HG03159 (cell line): ENCODE measurements around the gene BAZ2B.

Source experiments
- ATAC-seq: cut with Tn5 transposase; IDR thresholded peaks from one replicate; pipeline ENCODE4 v1.9.1; 2021; ENCODE audit warnings: mild to moderate bottlenecking, moderate library complexity; ENCODE audit not compliant: unreplicated experiment

The BAZ2B gene

DNA sequence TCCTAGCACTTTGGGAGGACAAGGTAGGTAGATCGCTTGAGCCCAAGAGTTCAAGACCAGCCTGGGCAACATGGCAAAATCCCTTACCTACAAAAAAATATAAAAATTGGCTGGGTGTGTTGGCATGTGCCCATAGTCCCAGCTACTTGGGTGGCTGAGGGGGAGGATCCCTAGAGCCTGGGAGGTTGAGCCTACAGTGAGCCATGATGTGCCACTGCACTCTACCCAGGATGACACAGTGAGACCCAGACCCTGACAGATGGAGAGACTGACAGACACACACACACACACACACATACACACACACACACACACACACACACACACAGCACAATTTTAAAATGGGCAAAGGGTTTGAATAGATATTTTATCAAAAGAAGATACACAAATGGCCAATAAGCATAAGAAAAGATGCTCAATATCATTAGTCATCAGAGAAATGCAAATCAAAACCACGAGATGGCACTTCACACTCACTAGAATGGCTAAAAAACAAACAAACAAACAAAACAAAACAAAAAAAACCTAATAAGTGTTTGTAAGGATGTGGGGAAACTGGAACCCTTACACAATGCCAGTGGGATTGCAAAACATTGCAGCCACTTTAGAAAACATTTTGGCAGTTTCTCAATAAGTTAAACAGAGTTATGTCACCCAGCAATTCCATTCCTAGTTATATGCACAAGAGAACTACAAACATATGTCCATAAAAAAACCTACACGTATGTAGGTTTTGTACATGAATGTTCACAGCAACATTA lies 42.3 kb downstream of the BAZ2B start:
- ATAC-seq, result no peak

DNA sequence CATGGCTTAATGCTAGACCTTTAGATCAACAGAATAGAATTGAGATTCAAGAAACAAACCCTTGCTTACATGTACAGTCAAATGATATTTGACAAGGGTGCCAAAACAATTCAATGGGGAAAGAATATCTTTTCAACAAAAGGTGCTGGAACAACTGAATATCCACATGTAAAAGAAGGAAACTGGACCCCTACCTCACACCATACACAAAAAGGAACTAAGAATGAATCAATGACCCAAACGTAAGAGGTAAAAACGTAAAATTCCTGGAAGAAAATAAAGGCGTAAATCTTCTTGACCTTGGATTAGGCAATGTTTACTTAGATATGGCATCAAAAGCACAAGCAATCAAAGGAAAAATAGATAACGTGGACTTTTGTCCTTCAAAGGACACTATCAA lies 43.1 kb downstream of the BAZ2B start:
- no peak for ATAC-seq

DNA sequence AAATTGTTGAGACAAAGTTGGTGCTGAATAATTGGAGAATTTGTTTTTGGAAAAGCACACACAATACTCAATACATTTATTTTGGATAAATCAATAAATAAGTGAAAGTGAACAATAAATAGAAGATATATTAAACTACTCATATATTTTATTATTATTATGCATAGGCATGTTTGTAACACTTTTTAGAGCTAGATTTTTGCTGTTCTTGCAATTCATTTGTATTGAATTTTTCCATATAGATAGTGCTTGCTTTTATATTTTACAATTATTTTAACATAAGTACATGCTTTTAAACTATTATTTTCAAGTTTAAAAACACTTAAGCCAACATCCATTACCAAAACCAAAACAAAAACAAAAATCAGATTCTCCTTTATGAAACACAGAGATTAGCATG lies 43.9 kb downstream of the BAZ2B start:
- ATAC-seq, result no peak

DNA sequence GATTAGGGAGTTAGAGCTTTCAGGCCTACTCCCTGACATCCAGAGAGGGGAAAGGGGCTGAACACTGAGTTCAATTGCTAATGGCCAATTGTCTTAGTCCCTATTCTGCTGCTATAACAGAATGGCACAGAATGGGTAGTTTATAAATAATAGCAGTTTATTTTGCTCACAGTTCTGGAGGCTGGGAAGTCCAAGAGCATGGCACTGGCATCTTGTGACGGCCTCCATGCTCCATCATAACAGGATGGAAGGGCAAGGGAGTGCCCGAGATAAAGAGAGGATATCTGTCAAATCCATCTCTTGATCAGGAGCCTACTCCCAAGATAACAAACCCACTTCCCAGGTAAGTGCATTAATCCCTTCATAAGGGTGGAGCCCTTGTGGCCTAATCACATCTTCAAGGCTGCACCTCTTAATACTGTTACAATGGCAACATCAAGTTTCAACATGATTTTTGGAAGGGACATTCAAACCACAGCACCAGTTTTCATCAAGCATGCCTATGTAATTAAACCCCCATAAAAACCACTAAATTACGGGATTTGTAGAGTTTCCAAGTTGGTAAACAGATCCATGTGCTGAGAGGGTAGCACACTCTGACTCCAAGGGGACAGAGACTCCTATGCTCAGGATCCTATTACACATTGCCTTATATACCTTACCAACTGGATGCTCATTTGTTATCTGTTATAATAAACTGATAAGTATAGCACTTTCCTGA lies 44.6 kb downstream of the BAZ2B start:
- no peak for ATAC-seq

DNA sequence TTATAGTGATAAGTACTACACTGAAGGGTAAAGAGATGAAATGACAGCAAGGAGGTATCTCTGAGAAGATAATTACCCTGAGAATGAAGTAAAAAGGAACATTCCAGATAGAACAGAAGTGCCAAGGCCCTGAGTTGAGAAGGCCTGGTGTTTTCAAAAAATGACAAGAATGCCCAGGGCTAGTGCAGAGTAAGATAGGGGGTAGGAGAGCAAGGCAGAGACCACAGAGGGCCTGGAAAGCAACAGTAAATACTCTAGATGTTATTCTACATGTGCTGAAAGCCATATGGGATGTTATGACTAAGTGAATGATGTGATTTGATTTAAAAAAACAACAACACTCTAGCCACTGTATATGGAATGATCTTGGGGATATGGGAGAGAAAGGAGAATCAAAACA lies 52.3 kb downstream of the BAZ2B start:
- ATAC-seq, result no peak

DNA sequence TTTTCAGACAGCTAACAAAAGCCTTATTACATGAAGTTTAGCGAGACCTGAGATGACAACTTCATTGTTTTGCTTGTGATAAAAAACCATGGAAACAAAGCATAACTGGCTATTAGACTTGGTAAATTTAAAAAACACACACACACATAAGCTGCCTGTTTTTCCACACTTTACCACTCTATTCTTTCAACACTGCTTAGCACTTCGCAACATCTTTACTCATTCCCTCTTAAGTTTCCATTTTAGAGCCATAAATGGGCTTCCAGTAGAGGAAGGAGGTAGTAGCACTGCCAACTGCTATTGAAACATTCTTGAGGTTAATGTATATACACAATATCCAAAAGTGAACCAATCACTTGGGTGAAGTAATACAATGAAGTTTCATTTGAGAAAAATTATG lies 54.1 kb downstream of the BAZ2B start:
- no peak for ATAC-seq

DNA sequence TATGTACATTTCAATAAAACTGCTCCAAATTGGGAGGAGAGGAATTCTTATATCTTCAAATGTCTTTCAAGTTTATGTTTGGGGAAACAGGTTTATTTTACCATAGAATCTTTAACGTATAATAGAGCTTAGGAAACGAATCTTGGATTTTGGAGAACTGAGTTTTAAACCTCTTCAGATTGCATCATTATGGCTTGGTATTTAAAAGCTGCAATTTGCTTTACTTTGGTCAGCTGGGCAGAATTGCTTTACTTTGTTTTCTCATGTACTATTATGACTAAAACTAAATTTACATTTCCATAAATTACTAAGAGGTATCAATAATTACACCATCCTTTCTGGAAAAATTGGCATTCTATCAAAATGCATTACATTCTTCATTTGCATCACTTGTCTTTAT lies 54.6 kb downstream of the BAZ2B start:
- no peak for ATAC-seq

DNA sequence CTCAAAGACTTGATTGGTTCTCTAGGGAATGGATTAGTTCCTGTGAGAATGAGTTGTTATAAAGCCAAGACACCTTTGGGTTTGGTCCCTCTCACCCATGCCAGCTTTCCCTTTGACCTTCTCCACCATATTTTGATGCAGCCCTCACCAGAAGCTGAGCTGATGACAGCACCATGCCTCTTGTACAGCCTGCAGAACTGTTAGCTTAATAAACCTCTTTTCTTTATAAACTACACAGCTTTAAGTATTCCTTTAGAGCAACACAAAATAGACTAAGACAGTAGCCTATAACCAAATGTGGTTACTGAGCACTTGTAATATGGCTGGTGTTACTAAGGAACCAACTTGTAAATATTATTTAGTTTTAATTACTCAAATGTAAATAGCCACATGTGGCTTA lies 55.1 kb downstream of the BAZ2B start:
- no peak for ATAC-seq

DNA sequence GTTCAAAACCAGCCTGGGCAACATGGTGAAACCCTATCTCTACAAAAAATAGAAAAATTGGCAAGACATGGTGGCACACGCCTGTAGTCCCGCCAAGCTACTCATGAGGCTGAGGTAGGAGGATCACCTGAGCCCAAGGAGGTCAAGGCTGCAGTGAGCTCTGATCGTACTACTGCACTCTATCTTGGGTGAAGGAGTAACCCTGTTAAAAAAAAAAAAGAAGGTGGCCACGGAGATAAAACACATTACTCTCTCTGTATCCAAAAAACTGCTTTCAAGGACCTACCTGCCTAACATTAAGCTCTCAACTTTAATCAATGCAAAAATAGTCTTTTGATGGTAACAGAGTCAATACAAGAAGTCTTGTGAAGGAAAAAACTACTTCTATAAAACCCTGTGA lies 57.3 kb downstream of the BAZ2B start:
- no peak for ATAC-seq

DNA sequence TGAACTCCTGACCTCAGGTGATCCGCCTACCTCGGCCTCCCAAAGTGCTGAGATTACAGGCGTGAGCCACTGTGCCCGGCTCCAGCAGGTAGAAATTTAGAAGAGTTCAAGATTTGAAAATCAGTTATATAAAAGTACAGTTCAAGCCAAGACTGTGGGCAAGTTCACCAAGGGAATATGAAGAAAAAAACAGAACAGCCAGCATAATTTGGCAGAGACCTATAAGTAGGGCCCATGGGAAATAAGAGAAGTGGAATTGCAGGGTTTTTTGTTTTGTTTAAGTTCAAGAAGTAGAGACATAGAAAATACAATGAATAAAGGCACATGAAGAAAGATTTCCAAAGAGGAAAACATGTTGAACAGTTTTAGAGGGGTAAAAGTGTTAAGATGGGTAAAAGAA lies 57.9 kb downstream of the BAZ2B start:
- ATAC-seq, result no peak

DNA sequence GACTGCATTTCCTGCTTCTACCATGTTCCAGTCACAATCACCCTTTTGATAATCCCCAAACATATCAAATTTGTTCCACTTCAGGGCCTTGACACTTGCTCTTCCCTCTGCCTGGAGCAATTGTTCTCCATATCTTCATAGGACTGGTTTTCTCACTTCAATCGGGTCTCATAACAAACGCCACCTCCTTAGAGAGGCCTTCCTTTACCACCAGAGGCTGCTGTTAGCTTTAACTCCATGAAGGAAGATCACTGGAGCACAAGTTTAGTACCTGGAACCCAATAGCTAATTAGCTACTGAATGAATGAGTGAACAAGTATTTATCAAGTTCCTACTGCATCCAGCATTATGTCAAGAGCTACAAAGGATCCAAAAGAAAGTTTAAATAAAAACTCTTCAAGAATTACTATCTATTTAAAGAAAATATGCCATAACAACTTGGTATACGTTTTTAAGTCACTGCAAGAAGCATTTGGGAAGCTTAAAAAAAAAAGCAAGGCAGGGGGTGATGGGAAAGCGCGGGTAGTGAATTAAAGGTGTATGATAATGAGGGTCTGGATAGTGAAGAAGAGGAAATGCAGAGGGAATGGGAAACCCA lies 58.8 kb downstream of the BAZ2B start:
- ATAC-seq, result no peak

DNA sequence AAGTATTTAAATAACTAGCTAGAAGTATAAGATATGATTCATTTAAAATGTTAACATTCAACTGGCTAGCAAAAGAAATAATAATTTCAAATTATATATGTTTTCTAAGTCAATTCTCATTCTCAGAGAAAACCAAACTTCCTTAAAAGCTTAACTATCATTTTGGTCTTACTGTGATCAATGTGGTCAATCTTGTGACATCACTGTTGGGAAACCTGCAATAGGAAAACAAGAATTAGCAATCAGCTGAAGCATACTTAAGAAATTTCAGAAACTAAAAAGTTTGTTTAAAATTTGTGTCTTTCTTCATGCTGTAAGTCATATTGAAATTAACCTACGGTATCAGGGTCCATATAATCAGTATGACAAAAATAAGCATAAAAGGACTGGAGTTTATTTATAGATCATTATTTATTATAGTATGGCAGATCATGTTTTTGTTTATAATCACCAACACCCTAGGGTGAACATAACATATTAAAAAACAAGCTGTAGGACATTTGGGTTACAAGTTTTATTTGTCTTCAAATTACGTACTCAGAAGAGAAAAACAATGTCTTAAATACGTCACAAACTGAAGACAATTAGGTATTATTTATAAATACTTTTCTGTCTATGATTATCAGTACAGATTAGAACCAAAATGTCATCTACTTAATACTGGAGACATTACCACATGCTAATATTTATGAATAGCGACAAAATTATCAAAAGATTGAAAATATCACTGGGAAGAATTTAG lies 60.5 kb downstream of the BAZ2B start:
- no peak for ATAC-seq

DNA sequence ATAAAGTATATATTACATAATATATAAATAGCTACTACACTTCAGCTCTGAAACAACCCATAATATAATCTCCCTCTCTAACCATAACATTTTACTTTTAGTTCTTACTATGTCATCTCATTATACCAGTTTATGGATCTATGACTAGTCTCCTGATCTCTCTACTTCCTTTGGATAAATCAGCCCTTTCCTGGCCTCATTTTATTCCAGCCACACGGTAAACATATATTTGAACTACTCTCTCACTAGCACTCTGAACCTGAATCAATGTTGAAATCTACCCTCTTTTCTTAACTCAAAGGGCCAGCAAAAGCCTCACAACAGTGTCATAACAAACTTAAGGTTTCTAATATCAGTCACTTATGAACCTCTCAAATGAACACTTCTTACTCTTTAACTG lies 62.6 kb downstream of the BAZ2B start:
- no peak for ATAC-seq

DNA sequence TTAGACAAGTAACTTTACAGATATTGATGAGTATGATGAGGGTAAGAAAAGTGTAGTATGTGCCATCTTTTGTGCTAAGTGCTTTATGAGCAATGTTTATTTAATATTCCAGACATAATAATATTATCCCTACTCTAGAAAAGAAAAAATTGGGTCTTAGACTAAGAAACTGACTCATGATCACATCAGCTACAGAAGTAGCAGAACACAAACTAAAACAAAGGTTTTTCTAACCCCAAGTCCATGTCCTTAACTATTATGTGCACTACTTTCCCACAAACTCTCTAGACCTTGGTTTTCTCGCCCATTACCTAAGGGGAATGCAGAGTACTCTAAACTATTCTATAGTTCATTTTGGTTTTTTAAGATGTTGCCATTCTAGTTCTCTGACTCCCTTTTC lies 64.5 kb downstream of the BAZ2B start:
- ATAC-seq, result no peak

DNA sequence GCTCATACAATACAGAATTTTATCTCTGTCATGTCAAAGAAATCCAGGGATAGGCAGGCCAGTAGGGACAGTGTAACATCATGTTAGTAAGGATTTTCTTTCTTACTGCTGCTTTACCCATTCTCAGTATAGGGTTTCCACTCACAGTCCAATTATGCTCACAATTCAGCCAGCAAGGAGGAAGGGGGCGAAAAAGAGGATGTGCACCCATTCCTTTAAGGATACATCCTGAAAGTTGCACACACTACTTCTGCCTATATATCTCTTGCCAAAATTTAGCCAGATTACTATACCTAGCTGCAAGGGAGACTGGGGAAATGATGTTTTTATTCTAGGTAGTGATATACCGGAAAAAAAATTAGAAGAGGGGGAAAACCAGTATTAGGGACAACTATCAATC lies 66.1 kb downstream of the BAZ2B start:
- ATAC-seq, result no peak

DNA sequence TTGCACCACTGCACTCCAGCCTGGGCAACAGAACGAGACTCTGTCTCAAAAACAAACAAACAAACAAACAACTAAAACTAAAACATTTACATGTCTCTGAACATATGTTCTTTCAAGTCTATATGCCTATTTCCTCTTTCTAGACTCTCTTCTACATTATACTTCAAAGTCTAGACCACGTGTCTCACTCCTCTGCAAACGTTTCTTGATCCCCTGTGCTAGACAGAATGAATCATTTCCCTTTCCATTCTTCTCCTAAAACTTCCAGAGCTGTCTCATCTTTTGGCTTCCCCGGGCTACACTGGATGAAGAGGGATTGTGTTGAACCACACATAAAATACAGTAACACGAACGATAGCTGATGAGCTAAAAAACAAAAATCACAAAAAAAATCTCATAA lies 67.1 kb downstream of the BAZ2B start:
- no peak for ATAC-seq

DNA sequence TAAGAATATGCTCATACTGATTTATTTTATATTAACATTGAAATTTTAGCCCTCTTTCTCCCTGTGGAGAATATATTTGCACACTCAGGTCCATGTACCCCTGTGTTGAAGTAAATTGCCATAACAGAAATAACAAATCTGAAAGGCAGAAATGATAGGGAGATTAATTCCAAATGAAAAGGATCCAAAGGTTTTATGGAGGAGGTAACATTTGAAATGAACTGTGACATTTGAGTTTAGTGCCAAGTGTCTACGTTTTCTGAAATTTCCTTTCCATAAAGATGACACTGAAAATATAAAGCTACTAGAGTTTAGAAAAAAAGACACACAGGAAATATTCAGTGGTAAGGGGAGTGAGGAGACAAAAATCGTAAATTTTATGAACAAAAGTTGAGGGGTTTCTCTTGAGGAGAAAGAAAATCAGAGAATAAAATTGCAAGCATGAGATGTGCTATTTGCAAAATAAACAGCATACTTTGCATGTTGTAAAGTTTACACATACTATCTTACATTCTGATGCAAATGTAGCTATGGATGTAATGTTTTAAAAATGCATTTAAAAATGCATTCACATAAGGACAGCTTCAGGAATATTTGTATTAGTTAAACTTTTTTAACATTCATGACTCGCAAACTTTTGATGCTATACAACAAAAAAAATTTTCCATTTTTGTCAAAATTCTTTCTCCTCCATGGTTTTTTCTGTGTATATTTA lies 69.5 kb downstream of the BAZ2B start:
- no peak for ATAC-seq

DNA sequence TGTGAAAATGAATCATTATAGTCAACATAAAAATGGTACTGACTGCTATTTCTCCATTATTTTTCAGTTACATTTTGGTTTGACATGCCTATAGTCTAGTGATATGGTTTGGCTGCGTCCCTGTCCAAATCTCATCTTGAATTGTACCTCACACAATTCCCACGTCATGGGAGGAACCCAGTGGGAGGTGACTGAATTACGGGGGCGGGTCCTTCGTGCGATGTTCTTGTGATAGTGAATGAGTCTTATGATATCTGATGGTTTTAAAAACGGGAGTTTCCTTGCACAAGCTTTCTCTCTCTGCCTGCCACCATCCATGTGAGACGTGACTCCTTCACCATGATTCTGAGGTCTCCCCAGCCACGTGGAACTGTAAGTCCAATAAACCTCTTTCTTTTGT lies 70.3 kb downstream of the BAZ2B start:
- ATAC-seq, result no peak

DNA sequence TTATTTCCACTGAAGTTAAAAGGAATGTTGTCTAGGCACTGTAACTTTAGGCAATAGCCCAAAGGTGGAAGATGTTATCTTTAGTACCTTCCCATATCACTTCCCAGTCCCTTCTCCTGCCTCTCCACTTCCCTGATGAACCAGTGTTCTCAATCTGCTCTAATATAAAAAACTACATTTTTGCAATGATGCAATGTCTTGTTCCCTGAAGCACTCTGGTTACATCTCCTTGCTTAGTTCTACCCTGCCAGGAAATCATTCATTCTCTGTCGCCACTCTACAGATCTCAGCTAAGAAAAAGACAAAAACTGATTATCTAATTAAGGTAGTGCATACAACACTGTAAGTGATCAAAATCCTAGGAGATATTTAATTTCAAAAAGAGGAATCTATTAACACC lies 71.3 kb downstream of the BAZ2B start:
- ATAC-seq, result no peak

DNA sequence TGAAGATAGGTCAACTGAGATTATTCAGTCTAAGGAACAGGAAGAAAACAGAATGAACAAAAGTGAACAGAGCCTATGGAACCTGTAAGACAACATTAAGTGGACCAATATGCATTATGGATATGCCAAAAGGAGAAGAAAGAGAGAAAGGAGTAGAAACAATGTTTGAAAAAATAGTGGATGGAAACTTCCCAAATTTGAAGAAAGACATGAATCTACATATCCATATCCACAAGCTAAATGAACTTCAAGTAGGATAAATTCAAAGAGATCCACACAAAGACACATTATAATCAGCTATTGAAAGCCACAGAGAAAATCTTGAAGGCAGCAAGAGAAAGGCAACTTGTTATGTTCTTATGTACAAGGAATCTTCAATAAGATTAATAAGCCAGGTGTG lies 74.2 kb downstream of the BAZ2B start:
- no peak for ATAC-seq

DNA sequence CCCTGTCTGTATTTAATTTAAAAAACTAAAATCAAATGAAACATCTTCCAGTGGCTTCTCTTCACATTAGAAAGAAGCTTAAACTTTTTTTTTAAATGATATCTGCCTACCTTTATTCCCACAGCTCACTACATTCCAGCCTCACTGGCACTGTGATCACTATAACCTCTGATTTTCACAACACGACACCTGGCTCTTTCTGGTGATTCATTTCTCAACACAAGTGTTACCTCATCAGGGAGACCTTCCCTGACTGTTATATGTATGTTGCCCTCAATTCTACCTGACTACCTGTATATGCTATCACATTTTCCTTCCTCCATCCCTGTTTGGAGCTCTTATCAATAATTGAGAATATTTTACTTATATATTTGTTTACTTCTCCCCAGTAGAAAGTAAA lies 76.6 kb downstream of the BAZ2B start:
- ATAC-seq, result no peak
